Measurements from ENCODE around the gene ZFAND5. TPM values are rescaled to one million over a fixed set of nuclear protein-coding genes. Genes with fewer than 3 reads are reported as not detected.

Gene ZFAND5
- total RNA-seq, 1 donor from 2014 or later: 189 TPM

DNA sequence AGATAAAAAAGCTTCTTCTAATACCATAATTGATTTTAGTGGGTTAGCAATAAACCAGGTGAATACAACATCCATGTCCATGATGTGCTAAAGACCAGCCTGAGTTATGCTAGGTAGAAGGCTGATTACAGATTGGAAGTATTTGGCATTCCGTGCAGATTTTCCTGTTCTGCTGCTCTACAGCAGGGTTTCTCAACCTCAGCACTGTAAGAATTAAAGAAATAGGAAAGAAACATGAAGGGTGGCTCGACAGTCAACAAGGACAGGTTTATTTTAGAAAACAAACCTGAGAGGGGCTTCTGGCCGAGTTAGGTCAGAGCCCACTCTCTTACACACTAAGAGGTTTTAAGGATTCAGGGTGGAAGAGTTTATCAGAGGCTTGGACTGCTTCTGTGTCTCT lies 42.3 kb downstream of the ZFAND5 start:
- Histone ChIP-seq H3K36me3 (no peaks in the 10 kb centered on the region), H3K4me3 (no peak overlapping the region), H3K9me3 (no peaks in the 10 kb centered on the region), H3K27me3 (no peaks in the 10 kb centered on the region), H3K4me1 (no peaks in the 10 kb centered on the region), H3K27ac (no peak overlapping the region)
- intact Hi-C loops (cut with DNase I): no loop called here
- TF ChIP-seq, protein P1, sequence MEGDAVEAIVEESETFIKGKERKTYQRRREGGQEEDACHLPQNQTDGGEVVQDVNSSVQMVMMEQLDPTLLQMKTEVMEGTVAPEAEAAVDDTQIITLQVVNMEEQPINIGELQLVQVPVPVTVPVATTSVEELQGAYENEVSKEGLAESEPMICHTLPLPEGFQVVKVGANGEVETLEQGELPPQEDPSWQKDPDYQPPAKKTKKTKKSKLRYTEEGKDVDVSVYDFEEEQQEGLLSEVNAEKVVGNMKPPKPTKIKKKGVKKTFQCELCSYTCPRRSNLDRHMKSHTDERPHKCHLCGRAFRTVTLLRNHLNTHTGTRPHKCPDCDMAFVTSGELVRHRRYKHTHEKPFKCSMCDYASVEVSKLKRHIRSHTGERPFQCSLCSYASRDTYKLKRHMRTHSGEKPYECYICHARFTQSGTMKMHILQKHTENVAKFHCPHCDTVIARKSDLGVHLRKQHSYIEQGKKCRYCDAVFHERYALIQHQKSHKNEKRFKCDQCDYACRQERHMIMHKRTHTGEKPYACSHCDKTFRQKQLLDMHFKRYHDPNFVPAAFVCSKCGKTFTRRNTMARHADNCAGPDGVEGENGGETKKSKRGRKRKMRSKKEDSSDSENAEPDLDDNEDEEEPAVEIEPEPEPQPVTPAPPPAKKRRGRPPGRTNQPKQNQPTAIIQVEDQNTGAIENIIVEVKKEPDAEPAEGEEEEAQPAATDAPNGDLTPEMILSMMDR (IDR thresholded peaks at IDR 0.05): no peak
- no peak for DNase-seq (ENCODE audit: low spot score in 2 of 2)

DNA sequence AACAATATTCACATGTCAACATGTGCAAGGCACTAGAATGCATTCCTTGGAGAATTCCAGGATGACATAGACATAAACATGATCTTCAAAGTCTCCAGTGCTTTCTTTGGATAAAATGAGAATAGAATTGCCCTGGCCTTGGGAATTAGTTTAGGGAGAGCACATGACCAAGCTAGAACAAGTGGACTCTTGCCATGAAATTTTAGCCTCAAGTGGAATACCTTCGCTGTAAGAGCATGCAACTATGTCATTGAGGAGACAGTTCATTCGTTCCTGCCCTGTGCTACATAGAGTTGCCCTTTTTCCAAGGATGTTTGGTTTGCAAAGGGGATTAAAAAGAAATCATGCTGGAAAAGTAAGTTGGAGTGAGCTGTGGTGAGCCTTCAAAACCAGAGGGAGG lies 42.7 kb downstream of the ZFAND5 start:
- Histone ChIP-seq H3K4me1 (no peaks in the 10 kb centered on the region), H3K27me3 (no peaks in the 10 kb centered on the region), H3K27ac (no peak overlapping the region), H3K4me3 (no peak overlapping the region), H3K9me3 (no peaks in the 10 kb centered on the region), H3K36me3 (no peaks in the 10 kb centered on the region)
- TF ChIP-seq, protein P1 (IDR thresholded peaks at IDR 0.05): no peak
- DNase-seq (ENCODE audit: low spot score in 2 of 2): no peak
- intact Hi-C loops (cut with DNase I): no loop called here

DNA sequence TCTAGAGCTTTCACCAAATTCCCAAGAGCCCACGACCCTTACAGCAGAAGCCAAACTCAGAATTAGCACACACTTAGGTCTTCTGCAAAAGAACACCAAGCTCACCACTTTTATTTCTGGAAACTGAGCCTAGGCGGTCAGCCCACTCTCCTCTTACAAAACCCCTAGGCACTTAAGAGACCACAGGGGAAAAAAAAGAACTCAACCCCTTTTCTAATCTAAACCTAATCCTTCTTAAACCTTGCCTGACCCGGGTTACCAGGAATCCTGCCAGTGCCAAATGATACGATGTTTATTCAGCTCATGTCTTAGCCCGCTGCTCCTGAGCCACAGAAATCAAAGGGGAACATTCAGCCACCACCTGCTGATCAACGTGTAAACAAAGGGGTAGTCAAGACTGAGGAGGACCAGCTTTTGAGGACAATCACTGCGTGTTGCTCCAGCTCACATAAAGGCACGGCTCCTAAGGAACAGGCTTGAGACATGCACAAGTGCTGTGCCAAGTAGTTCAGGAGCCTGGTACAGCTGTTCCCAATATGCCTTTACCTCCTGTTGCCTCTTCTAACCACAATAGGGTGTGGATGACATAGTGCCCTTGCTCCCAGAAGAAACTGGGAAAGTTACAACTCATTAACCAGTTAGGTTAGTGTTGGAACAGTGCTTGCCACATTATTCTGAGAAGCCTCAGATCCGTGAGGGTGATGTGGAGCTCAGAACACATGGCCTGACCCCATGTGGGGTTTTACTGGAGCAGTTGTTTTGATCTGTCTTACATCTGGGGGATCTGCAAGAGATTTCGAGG lies 49.3 kb downstream of the ZFAND5 start:
- H3K27me3 ChIP-seq: no peaks in the 10 kb centered on the region
- intact Hi-C loops (cut with DNase I): no loop called here
- no peak for DNase-seq (ENCODE audit: low spot score in 2 of 2)
- H3K4me1 ChIP-seq: peaks cover 0 to 8% of the 10 kb centered on the region in 2 donors
- no peaks in the 10 kb centered on the region for H3K9me3 ChIP-seq
- TF ChIP-seq, protein P1 (IDR thresholded peaks at IDR 0.05): no peak
- peak overlapping the region; percentile 48 to 86 for H3K27ac ChIP-seq
- peak overlapping the region; percentile 24 to 59 for H3K4me3 ChIP-seq
- no peaks in the 10 kb centered on the region for H3K36me3 ChIP-seq

DNA sequence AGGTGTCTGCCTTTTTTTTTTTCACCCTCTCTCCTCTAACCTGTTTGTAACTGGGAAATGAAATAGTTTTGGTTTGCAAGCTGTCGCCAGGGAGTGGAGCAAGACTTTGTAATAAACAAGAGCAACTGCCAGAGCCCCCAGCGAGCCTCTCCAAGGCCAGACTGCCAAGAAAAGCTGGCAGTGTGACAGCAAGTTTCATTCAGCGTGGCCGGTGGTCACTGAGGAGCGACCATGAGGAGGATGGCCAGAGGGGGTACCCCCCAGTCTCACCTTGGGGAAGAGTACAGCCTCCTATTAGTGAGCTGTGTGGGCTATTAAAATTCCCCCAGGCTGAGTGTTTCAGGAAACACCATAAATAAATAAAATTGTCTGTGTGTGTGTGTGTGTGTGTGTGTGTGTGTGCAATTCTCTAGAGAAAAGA lies 49.9 kb downstream of the ZFAND5 start:
- intact Hi-C loops (cut with DNase I): no loop called here
- no peak for DNase-seq (ENCODE audit: low spot score in 2 of 2)
- TF ChIP-seq, protein P1 (IDR thresholded peaks at IDR 0.05): no peak
- Histone ChIP-seq H3K36me3 (no peaks in the 10 kb centered on the region), H3K4me3 (peak overlapping the region; percentile 24 to 59), H3K27me3 (no peaks in the 10 kb centered on the region), H3K4me1 (peaks cover 0 to 8% of the 10 kb centered on the region in 2 donors), H3K27ac (peak overlapping the region; percentile 15 to 86), H3K9me3 (no peaks in the 10 kb centered on the region)

DNA sequence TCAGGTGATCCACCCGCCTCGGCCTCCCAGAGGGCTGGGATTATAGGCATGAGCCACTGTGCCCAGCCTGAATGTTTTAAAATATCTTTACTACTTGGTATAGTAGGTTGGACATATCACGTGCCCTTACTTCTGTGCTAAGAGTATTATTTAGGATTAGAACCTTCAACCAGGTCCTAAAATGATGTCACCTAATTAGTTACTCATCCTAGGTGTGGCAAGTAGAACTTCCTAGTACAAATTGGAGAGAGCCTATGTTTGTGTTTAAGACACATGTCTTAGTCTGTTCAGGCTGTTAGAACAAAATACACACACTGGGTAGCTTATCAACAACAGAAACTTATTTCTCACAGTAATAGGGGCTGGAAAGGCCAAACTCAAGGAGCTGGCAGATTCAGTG lies 51.5 kb downstream of the ZFAND5 start:
- H3K27me3 ChIP-seq: no peaks in the 10 kb centered on the region
- H3K9me3 ChIP-seq: no peaks in the 10 kb centered on the region
- H3K4me3 ChIP-seq: no peak overlapping the region
- H3K27ac ChIP-seq: no peak overlapping the region
- DNase-seq (ENCODE audit: low spot score in 2 of 2): no peak
- H3K4me1 ChIP-seq: peaks cover 0 to 8% of the 10 kb centered on the region in 2 donors
- intact Hi-C loops (cut with DNase I): no loop called here
- H3K36me3 ChIP-seq: no peaks in the 10 kb centered on the region
- TF ChIP-seq, protein P1 (IDR thresholded peaks at IDR 0.05): no peak

Data from ascending aorta (tissue), 2 donors.